HEK293T (cell line): Measurements from ENCODE around the gene IL21R.

Source experiments
- BHLHE40 ChIP-seq: fragments of 450-650 bp; IDR thresholded peaks from 2 replicates; pipeline ENCODE4 v1.6.1; 2016; ENCODE audit warnings: mild to moderate bottlenecking, moderate library complexity, borderline replicate concordance
- CTBP1 ChIP-seq: fragments of 450-650 bp; IDR thresholded peaks from 2 replicates; pipeline ENCODE4 v1.6.1; 2016; ENCODE audit warnings: borderline replicate concordance
- FOXM1 ChIP-seq: fragments of 450-650 bp; IDR thresholded peaks from 2 replicates; pipeline ENCODE4 v1.6.1; 2017; ENCODE audit warnings: mild to moderate bottlenecking, borderline replicate concordance
- HDGF ChIP-seq: fragments of 450-650 bp; IDR thresholded peaks from 2 replicates; pipeline ENCODE4 v1.6.1; 2017; ENCODE audit warnings: antibody characterized with exemption, borderline replicate concordance
- LEF1 ChIP-seq: fragments of 450-650 bp; IDR thresholded peaks from 2 replicates; pipeline ENCODE4 v1.6.1; 2017; ENCODE audit warnings: mild to moderate bottlenecking, borderline replicate concordance
- PKNOX1 ChIP-seq: fragments of 450-650 bp; IDR thresholded peaks from 2 replicates; pipeline ENCODE4 v1.6.1; 2016
- SP1 ChIP-seq: fragments of 450-650 bp; IDR thresholded peaks from 2 replicates; pipeline ENCODE4 v1.6.1; 2017
- SUZ12 ChIP-seq: fragments of 450-650 bp; IDR thresholded peaks from 2 replicates; pipeline ENCODE4 v1.6.1; 2016; ENCODE audit warnings: mild to moderate bottlenecking
- TARDBP ChIP-seq: fragments of 450-650 bp; IDR thresholded peaks from 2 replicates; pipeline ENCODE4 v1.6.1; 2016
- ZNF384 ChIP-seq: fragments of 450-650 bp; IDR thresholded peaks from 2 replicates; pipeline ENCODE4 v1.6.1; 2016

- no peak for TF ChIP-seq PKNOX1
- no peak for TF ChIP-seq SUZ12
- no peak for TF ChIP-seq BHLHE40
- TF ChIP-seq TARDBP: no peak
- no peak for TF ChIP-seq SP1
- TF ChIP-seq ZNF384: no peak
- TF ChIP-seq FOXM1: no peak
- no peak for TF ChIP-seq CTBP1
- no peak for TF ChIP-seq LEF1
- TF ChIP-seq HDGF: no peak
Observed at GRCh38 chr16:27471661-27472060, 69.7 kb downstream of the IL21R start.
